Lung (tissue), 12 donors: ENCODE results near the gene PCED1A. TPM values are rescaled to one million over a fixed set of nuclear protein-coding genes. Genes with fewer than 3 reads are reported as not detected.

Experiments used
- ATAC-seq: fragments of 200-7000 bp; cut with Tn5 transposase; one replicate; pipeline ENCODE4 v1.9.1; 2020; ENCODE audit warnings: moderate number of reproducible peaks; ENCODE audit not compliant: insufficient read depth, low FRiP score
- DNase-seq, 3 donors: peaks; one replicate each; pipeline ENCODE4 v3.0.0-alpha.2; 2013 to 2017
- H3K27ac ChIP-seq, 2 donors: one replicate each; pipeline ENCODE4 v1.5.1; 2013; ENCODE audit warnings: mild to moderate bottlenecking in 2 of 2, moderate library complexity in 2 of 2, control low read depth in 1 of 2, inconsistent platforms in 1 of 2, low read depth in 1 of 2, low read length in 1 of 2
- H3K27me3 ChIP-seq, 3 donors: one replicate each; pipeline ENCODE4 v1.5.1; 2013; ENCODE audit warnings: low read length in 2 of 3; ENCODE audit not compliant: control insufficient read depth in 3 of 3, insufficient read depth in 3 of 3
- H3K36me3 ChIP-seq, 4 donors: one replicate each; pipeline ENCODE4 v1.5.1; 2013; ENCODE audit warnings: low read length in 4 of 4, mild to moderate bottlenecking in 1 of 4, moderate library complexity in 1 of 4; ENCODE audit not compliant: control insufficient read depth in 4 of 4, insufficient read depth in 4 of 4
- H3K4me1 ChIP-seq, 5 donors: one replicate each; pipeline ENCODE4 v1.5.1; 2013; ENCODE audit warnings: low read length in 5 of 5, mild to moderate bottlenecking in 2 of 5, moderate library complexity in 1 of 5; ENCODE audit not compliant: control insufficient read depth in 5 of 5, insufficient read depth in 5 of 5
- H3K4me3 ChIP-seq: one replicate; pipeline ENCODE4 v1.5.1; 2013; ENCODE audit warnings: mild to moderate bottlenecking, control low read depth, moderate library complexity
- H3K9ac ChIP-seq, 2 donors: one replicate each; pipeline ENCODE4 v1.5.1; 2013; ENCODE audit warnings: low read length in 2 of 2, control low read depth in 1 of 2; ENCODE audit not compliant: insufficient read depth in 1 of 2
- H3K9me3 ChIP-seq, 4 donors: one replicate each; pipeline ENCODE4 v1.5.1; 2013; ENCODE audit warnings: low read length in 3 of 4, mild to moderate bottlenecking in 1 of 4, moderate library complexity in 1 of 4; ENCODE audit not compliant: control insufficient read depth in 4 of 4, insufficient read depth in 3 of 4
- CTCF ChIP-seq: IDR thresholded peaks from 2 replicates; pipeline ENCODE4 v1.5.1; 2012; ENCODE audit warnings: mild to moderate bottlenecking; ENCODE audit errors: control extremely low read depth, extremely low read depth
- WGBS, 2 donors: extraction: QIAGEN DNeasy Blood & Tissue Kit; methylation state at CpG; one replicate each; pipeline ENCODE4 v1.1.7; 2013; 5-methylcytosine and 5-hydroxymethylcytosine counted together
- polyA plus RNA-seq, 2 donors: library from polyadenylated mRNA; stranded (reverse); fragments of 200-250 nt; gene quantifications; one replicate each; pipeline ENCODE4 v1.2.1, GENCODE V29; 2013
- total RNA-seq, 2 donors: library from RNA; depleted of rRNA in 1 of 2; stranded (reverse); fragments of >200 nt in 1 of 2; gene quantifications; one replicate each; pipeline ENCODE4 v1.2.1, GENCODE V29; 2014 to 2021
- donor health status: control.
- donor health status: control.
- donor health status: Bipolar disorder and iron deficiency.
- donor health status: healthy.
- donor health status: DM: yes; HTN: yes; CAD: no.

The PCED1A gene
- total and polyA plus RNA-seq, 4 donors = 26.2 to 40.4 (median 35.1) TPM

- WGBS, 2 donors = 89 to 93% methylated on average over 4 of the region's 4 CpGs
- Histone ChIP-seq H3K27ac (no peak overlapping the region), H3K36me3 (no peaks in the 10 kb centered on the region), H3K4me1 (peaks cover 0 to 5% (median 0%) of the 10 kb centered on the region in 5 donors), H3K9ac (no peak overlapping the region), H3K4me3 (no peak overlapping the region), H3K27me3 (no peaks in the 10 kb centered on the region), H3K9me3 (no peaks in the 10 kb centered on the region)
- no peak for TF ChIP-seq CTCF
- ATAC-seq = no peak
- no peak for DNase-seq
Measured at GRCh38 chr20:2849529-2849928, 9.1 kb upstream of the PCED1A start.

DNA sequence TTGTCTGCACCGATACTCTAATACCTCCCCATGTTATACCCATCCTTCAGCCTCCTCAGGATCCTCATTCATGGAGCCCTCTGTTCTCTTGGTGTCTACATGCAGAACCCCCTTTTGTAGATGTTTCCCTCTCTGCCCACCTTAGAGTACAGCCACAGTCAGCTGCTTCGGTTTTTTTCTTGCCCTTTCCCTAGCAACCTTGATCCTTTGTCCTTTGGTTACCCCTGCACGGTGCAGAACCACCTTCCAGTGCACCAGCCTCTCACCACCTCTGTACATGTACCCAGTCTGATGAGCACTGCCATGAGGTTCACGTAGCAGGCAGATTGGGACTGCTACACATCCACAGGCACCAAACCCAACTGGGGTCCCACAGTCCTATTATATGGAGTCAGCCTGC, 7.3 kb upstream of the PCED1A start:
- TF ChIP-seq CTCF = no peak
- Histone ChIP-seq H3K4me1 (peaks cover 0 to 5% (median 0%) of the 10 kb centered on the region in 5 donors), H3K9ac (no peak overlapping the region), H3K27ac (no peak overlapping the region), H3K4me3 (no peak overlapping the region), H3K36me3 (peaks cover 0 to 5% (median 0%) of the 10 kb centered on the region in 4 donors), H3K27me3 (no peaks in the 10 kb centered on the region), H3K9me3 (no peaks in the 10 kb centered on the region)
- WGBS, 2 donors = 95 to 99% methylated on average over 4 of the region's 4 CpGs
- no peak for ATAC-seq
- no peak for DNase-seq

DNA sequence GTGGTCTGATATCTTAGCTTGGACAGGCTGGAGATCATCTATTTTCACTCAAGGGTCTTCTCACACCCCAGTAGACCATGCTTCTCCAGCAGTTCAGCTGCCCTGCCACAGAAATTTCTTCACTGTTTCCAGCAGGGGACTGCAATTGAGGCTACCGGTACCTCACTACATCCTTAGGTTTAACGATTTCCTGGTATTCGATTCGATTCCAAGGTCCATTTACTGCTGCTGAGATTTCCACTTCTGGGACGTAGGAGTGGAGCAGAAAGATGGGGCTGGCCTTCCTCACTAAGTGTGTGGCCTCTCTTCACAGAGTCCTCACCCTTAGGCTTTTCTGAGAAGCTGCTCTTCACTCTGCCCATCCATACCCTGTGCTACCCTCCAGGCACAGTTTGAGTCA, 6.2 kb upstream of the PCED1A start:
- DNase-seq = no peak
- no peak for ATAC-seq
- Histone ChIP-seq H3K4me3 (no peak overlapping the region), H3K4me1 (peaks cover 0 to 3% (median 0%) of the 10 kb centered on the region in 5 donors), H3K27ac (no peak overlapping the region), H3K36me3 (peaks cover 0 to 5% (median 0%) of the 10 kb centered on the region in 4 donors), H3K9me3 (no peaks in the 10 kb centered on the region), H3K27me3 (no peaks in the 10 kb centered on the region), H3K9ac (no peak overlapping the region)
- 65 to 75% methylated on average over 5 of the region's 5 CpGs for WGBS, 2 donors
- no peak for TF ChIP-seq CTCF

GRCh38 chr20:2845607-2846006, 5.2 kb upstream of the PCED1A start:
- Histone ChIP-seq H3K27ac (no peak overlapping the region), H3K4me3 (no peak overlapping the region), H3K4me1 (peaks cover 0 to 7% (median 1%) of the 10 kb centered on the region in 5 donors), H3K36me3 (peaks cover 0 to 5% (median 0%) of the 10 kb centered on the region in 4 donors), H3K9me3 (no peaks in the 10 kb centered on the region), H3K9ac (no peak overlapping the region), H3K27me3 (no peaks in the 10 kb centered on the region)
- ATAC-seq = no peak
- no peak for TF ChIP-seq CTCF
- no peak for DNase-seq
- 56 to 70% methylated on average over 2 of the region's 2 CpGs for WGBS, 2 donors
